Endodermal cell (in vitro differentiated cells): ENCODE measurements around the gene SOX6. TPM values are rescaled to one million over a fixed set of nuclear protein-coding genes. Genes with fewer than 3 reads are reported as not detected.
A peak's percentile ranks its signal among the peaks of the same experiment; 100 is the strongest.

Experiments used
- DNase-seq: peaks from one replicate; pipeline ENCODE4 v3.0.0-alpha.2; 2017
- H3K27ac ChIP-seq: 2 replicates; pipeline ENCODE4 v1.5.1; 2013; ENCODE audit warnings: mild to moderate bottlenecking, low read depth, low read length, moderate library complexity
- H3K27me3 ChIP-seq: 2 replicates; pipeline ENCODE4 v1.6.1; 2013; ENCODE audit warnings: mild to moderate bottlenecking, low read length, moderate library complexity; ENCODE audit not compliant: insufficient read depth, control insufficient read depth, poor library complexity, severe bottlenecking
- H3K36me3 ChIP-seq: 2 replicates; pipeline ENCODE4 v1.7.0; 2013; ENCODE audit warnings: mild to moderate bottlenecking, low read length, moderate library complexity; ENCODE audit not compliant: control insufficient read depth, insufficient read depth
- H3K4me1 ChIP-seq: one replicate; pipeline ENCODE4 v1.7.0; 2013; ENCODE audit warnings: low read length; ENCODE audit not compliant: control insufficient read depth, insufficient read depth
- H3K4me3 ChIP-seq: 2 replicates; pipeline ENCODE4 v1.5.1; 2013; ENCODE audit warnings: mild to moderate bottlenecking, low read length, moderate library complexity
- H3K9ac ChIP-seq: 2 replicates; pipeline ENCODE4 v1.6.1; 2013; ENCODE audit warnings: mild to moderate bottlenecking, low read length, moderate library complexity; ENCODE audit not compliant: poor library complexity, severe bottlenecking; ENCODE audit errors: extremely low read depth
- H3K9me3 ChIP-seq: 2 replicates; pipeline ENCODE4 v1.6.1; 2013; ENCODE audit warnings: mild to moderate bottlenecking, low read length, moderate library complexity; ENCODE audit not compliant: control insufficient read depth
- H3K27ac Mint-ChIP-seq: 2 replicates; pipeline ENCODE4 v1.8.0; 2020; ENCODE audit warnings: mixed read lengths
- H3K27me3 Mint-ChIP-seq: 2 replicates; pipeline ENCODE4 v1.8.0; 2021; ENCODE audit warnings: mild to moderate bottlenecking, mixed read lengths; ENCODE audit not compliant: insufficient read depth
- H3K36me3 Mint-ChIP-seq: 2 replicates; pipeline ENCODE4 v1.8.0; 2020; ENCODE audit warnings: low read depth, mixed read lengths
- H3K4me1 Mint-ChIP-seq: 2 replicates; pipeline ENCODE4 v1.8.0; 2020; ENCODE audit warnings: mixed read lengths
- H3K4me3 Mint-ChIP-seq: 2 replicates; pipeline ENCODE4 v1.8.0; 2020; ENCODE audit warnings: mild to moderate bottlenecking, moderate library complexity, mixed read lengths
- H3K9me3 Mint-ChIP-seq: 2 replicates; pipeline ENCODE4 v1.8.0; 2020; ENCODE audit warnings: mild to moderate bottlenecking, mixed read lengths
- WGBS, 2 experiments: methylation state at CpG; one replicate each; pipeline versions ENCODE4 v1.1.5 to v1.1.7; 2013; ENCODE audit warnings: missing lambda C conversion rate in 2 of 2, mixed read lengths in 1 of 2; ENCODE audit not compliant: insufficient coverage in 1 of 2, insufficient read length in 1 of 2; 5-methylcytosine and 5-hydroxymethylcytosine counted together
- total RNA-seq, 2 donors: library from RNA; stranded (reverse); fragmentation: NEBNext Ultra II Directional in 1 of 2; extraction: Animal tissue kit (Norgen Biotek cat#: 25700) in 1 of 2; gene quantifications; 2 replicates in 1 of 2; 3 replicates in 1 of 2; pipeline ENCODE4 v1.2.1, GENCODE V29; 2021
- TF ChIP-seq, protein P1 (sequence below): fragments of 200-600 bp; sonication (generic); conservative IDR thresholded peaks from 2 replicates; pipeline ENCODE4 v1.5.0; 2021; ENCODE audit warnings: antibody characterized with exemption, mild to moderate bottlenecking

SOX6 gene
- total RNA-seq, 2 donors from 2014 or later = 0.13 to 0.20 TPM

DNA sequence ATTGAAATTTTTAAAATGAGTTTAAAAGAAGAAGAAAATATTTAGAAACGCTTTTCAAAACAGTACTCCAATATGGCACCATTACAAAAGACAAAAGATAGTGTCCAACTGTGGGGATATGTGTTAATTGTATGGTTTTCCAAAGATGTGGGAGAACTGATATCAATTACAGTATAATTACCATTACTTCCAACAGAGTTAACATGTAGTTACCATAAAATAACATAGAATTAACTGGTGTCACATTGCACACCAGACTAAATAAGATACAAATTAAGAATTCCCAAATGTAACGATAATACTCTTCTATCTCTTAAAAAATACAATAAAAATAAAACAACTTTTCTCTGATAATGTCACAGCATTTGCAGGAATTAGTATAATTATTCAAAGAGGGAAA is 329.5 kb downstream of the SOX6 start:
- no peaks in the 10 kb centered on the region for H3K36me3 Mint-ChIP-seq
- no peaks in the 10 kb centered on the region for H3K27me3 Mint-ChIP-seq
- H3K27me3 ChIP-seq = no peaks in the 10 kb centered on the region
- TF ChIP-seq, protein P1, sequence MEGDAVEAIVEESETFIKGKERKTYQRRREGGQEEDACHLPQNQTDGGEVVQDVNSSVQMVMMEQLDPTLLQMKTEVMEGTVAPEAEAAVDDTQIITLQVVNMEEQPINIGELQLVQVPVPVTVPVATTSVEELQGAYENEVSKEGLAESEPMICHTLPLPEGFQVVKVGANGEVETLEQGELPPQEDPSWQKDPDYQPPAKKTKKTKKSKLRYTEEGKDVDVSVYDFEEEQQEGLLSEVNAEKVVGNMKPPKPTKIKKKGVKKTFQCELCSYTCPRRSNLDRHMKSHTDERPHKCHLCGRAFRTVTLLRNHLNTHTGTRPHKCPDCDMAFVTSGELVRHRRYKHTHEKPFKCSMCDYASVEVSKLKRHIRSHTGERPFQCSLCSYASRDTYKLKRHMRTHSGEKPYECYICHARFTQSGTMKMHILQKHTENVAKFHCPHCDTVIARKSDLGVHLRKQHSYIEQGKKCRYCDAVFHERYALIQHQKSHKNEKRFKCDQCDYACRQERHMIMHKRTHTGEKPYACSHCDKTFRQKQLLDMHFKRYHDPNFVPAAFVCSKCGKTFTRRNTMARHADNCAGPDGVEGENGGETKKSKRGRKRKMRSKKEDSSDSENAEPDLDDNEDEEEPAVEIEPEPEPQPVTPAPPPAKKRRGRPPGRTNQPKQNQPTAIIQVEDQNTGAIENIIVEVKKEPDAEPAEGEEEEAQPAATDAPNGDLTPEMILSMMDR = no peak
- no peak overlapping the region for H3K9ac ChIP-seq
- peaks cover 1% of the 10 kb centered on the region for H3K4me1 Mint-ChIP-seq
- no peak for DNase-seq
- H3K9me3 Mint-ChIP-seq = no peaks in the 10 kb centered on the region
- H3K4me3 ChIP-seq = no peak overlapping the region
- no peak overlapping the region for H3K27ac ChIP-seq
- no peak overlapping the region for H3K27ac Mint-ChIP-seq
- H3K4me3 Mint-ChIP-seq = no peak overlapping the region
- H3K9me3 ChIP-seq = no peaks in the 10 kb centered on the region
- WGBS, 2 experiments = 100% methylated on average over 1 of the region's 2 CpGs; no CpG with 5 or more reads in 1 of the 2 experiments
- no peaks in the 10 kb centered on the region for H3K4me1 ChIP-seq
- H3K36me3 ChIP-seq = no peaks in the 10 kb centered on the region

DNA sequence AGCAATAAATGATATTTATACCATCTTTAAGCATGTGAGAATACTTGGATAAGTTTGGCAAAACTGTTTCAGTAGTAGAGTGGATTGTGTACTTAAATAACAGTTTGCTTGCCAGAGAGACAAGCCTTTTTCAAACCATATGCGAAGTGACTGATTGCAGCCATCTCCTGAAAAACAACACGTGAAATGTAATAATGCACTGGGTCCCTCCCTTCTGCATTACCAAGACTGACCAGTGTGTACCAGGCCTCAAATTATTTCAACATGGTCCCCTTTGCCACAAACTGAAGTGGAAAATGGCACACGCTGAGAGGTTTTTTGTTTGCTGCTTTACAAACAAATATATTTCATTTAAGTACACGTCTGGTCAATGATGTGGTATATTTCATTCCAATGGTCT is 337.4 kb downstream of the SOX6 start:
- Histone ChIP-seq H3K9ac (no peak overlapping the region), H3K36me3 (no peaks in the 10 kb centered on the region), H3K4me3 (no peak overlapping the region), H3K9me3 (no peaks in the 10 kb centered on the region), H3K4me1 (no peaks in the 10 kb centered on the region), H3K27ac (no peak overlapping the region), H3K27me3 (no peaks in the 10 kb centered on the region)
- Mint-ChIP-seq H3K27ac (no peak overlapping the region), H3K4me1 (no peaks in the 10 kb centered on the region), H3K36me3 (no peaks in the 10 kb centered on the region), H3K9me3 (no peaks in the 10 kb centered on the region), H3K4me3 (no peak overlapping the region), H3K27me3 (peaks cover 4% of the 10 kb centered on the region)
- no peak for DNase-seq
- WGBS, 2 experiments = 91 to 94% methylated on average over 2 to 3 of the region's 4 CpGs
- TF ChIP-seq, protein P1 = peak; percentile 15

- Histone ChIP-seq H3K9ac (no peak overlapping the region), H3K27ac (no peak overlapping the region), H3K27me3 (no peaks in the 10 kb centered on the region), H3K4me1 (no peaks in the 10 kb centered on the region), H3K9me3 (no peaks in the 10 kb centered on the region), H3K4me3 (no peak overlapping the region), H3K36me3 (no peaks in the 10 kb centered on the region)
- Mint-ChIP-seq H3K4me3 (no peak overlapping the region), H3K27ac (no peak overlapping the region), H3K27me3 (peaks cover 4% of the 10 kb centered on the region), H3K4me1 (no peaks in the 10 kb centered on the region), H3K36me3 (no peaks in the 10 kb centered on the region), H3K9me3 (no peaks in the 10 kb centered on the region)
- DNase-seq = no peak
- TF ChIP-seq, protein P1 = no peak
- 86 to 88% methylated on average over 1 to 2 of the region's 2 CpGs for WGBS, 2 experiments
These were observed 339.9 kb downstream of the SOX6 start for GRCh38 chr11:16016468-16016829.
